ENCODE measurements around the gene CD300C. TPM values are rescaled to one million over a fixed set of nuclear protein-coding genes. Genes with fewer than 3 reads are reported as not detected.

The CD300C gene
- total and polyA plus RNA-seq, 4 donors = 1.2 to 24.0 (median 10.2) TPM

DNA sequence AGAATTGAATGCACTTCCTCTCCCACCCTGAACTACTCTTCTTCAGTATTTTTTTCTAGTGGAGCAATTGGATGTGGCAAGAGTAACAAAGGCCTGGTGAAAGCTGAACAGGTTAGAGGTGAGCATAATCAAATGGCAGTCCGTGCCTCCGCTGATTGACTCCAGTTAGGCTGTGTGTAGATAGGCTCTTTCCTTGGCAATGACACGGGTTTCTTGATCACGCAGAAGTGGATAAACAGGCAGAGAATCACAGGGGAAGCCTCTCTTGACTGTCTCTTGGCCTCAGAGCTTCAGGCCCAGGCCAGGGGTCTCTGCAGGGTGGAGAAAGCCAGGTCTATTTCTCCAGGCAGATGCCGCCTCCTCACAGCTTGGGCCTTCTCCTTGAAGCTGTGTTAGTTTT lies 18.8 kb downstream of the CD300C start:
- DNase-seq = no peak
- WGBS, 2 donors = 71 to 88% methylated on average over 5 of the region's 5 CpGs

DNA sequence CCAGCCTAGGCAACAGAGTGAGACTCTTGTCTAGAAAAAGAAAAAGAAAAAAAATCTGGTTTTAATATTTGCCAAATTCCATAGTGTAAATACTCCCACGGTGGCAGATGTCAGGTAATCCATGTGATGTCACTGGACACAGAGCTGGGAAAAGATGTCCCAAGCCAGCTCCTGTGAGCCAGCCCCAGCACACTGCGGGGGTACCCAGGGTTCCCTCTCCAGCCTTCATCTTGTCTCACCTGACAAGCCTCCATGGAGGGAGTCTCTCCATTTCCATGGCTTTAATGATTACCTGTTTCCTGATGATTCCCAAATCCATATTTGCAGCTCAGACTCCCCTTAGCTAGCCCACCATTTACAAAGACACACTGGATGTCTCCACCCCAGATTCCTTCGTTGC lies 19.2 kb downstream of the CD300C start:
- Histone ChIP-seq H3K36me3 (ENCODE audit: control insufficient read depth in 4 of 4, insufficient read depth in 4 of 4, low read length in 4 of 4) (no peaks in the 10 kb centered on the region), H3K27me3 (ENCODE audit: control insufficient read depth in 3 of 3, insufficient read depth in 3 of 3, low read length in 2 of 3) (no peaks in the 10 kb centered on the region), H3K27ac (ENCODE audit: low read depth in 1 of 2, low read length in 1 of 2) (no peak overlapping the region), H3K9ac (ENCODE audit: insufficient read depth in 1 of 2, low read length in 2 of 2) (no peak overlapping the region), H3K4me3 (no peak overlapping the region), H3K9me3 (ENCODE audit: control insufficient read depth in 4 of 4, insufficient read depth in 3 of 4, low read length in 3 of 4) (peaks cover 0 to 12% (median 0%) of the 10 kb centered on the region in 4 donors), H3K4me1 (ENCODE audit: control insufficient read depth in 5 of 5, insufficient read depth in 5 of 5, low read length in 5 of 5) (no peaks in the 10 kb centered on the region)
- TF ChIP-seq, protein P1, sequence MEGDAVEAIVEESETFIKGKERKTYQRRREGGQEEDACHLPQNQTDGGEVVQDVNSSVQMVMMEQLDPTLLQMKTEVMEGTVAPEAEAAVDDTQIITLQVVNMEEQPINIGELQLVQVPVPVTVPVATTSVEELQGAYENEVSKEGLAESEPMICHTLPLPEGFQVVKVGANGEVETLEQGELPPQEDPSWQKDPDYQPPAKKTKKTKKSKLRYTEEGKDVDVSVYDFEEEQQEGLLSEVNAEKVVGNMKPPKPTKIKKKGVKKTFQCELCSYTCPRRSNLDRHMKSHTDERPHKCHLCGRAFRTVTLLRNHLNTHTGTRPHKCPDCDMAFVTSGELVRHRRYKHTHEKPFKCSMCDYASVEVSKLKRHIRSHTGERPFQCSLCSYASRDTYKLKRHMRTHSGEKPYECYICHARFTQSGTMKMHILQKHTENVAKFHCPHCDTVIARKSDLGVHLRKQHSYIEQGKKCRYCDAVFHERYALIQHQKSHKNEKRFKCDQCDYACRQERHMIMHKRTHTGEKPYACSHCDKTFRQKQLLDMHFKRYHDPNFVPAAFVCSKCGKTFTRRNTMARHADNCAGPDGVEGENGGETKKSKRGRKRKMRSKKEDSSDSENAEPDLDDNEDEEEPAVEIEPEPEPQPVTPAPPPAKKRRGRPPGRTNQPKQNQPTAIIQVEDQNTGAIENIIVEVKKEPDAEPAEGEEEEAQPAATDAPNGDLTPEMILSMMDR (IDR thresholded peaks at IDR 0.05; ENCODE audit: control extremely low read depth, extremely low read depth) = no peak
- no peak for ATAC-seq (ENCODE audit: insufficient read depth, low FRiP score)
- DNase-seq = no peak
- 53 to 60% methylated on average over 3 of the region's 3 CpGs for WGBS, 2 donors

More for the DNA sequence above, 18.8 kb downstream of the CD300C start:
- H3K36me3 ChIP-seq (ENCODE audit: control insufficient read depth in 4 of 4, insufficient read depth in 4 of 4, low read length in 4 of 4) = no peaks in the 10 kb centered on the region
- ATAC-seq (ENCODE audit: insufficient read depth, low FRiP score) = no peak
- no peaks in the 10 kb centered on the region for H3K27me3 ChIP-seq (ENCODE audit: control insufficient read depth in 3 of 3, insufficient read depth in 3 of 3, low read length in 2 of 3)
- H3K9me3 ChIP-seq (ENCODE audit: control insufficient read depth in 4 of 4, insufficient read depth in 3 of 4, low read length in 3 of 4) = peaks cover 0 to 12% (median 0%) of the 10 kb centered on the region in 4 donors
- no peak overlapping the region for H3K27ac ChIP-seq (ENCODE audit: low read depth in 1 of 2, low read length in 1 of 2)
- H3K9ac ChIP-seq (ENCODE audit: insufficient read depth in 1 of 2, low read length in 2 of 2) = no peak overlapping the region
- TF ChIP-seq, protein P1 (IDR thresholded peaks at IDR 0.05; ENCODE audit: control extremely low read depth, extremely low read depth) = no peak
- H3K4me3 ChIP-seq = no peak overlapping the region
- H3K4me1 ChIP-seq (ENCODE audit: control insufficient read depth in 5 of 5, insufficient read depth in 5 of 5, low read length in 5 of 5) = no peaks in the 10 kb centered on the region

DNA sequence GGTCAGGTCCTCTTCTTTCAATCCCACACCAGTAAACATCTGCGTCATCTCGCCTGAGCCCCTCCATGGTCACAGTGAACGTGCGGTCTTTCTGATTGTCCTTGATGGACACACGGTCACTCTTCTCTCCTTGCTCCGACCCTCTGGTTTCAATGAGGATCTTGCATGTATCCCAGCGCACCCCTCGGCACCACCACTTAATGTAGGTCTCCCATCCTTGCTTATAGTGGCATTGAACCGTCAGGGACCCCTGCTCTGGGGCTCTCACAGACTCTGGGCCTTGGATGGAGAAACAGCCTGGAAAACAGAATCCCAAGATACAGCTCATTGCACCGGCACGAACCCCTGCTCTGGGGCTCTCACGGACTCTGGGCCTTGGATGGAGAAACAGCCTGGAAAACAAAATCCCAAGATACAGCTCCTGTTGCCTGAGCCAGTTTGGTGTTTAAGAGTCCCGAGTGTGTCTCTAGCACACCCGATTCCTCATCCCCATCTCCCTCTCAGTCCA lies 20.1 kb downstream of the CD300C start:
- 88 to 93% methylated on average over 14 of the region's 14 CpGs for WGBS, 2 donors
- Histone ChIP-seq H3K9ac (ENCODE audit: insufficient read depth in 1 of 2, low read length in 2 of 2) (no peak overlapping the region), H3K36me3 (ENCODE audit: control insufficient read depth in 4 of 4, insufficient read depth in 4 of 4, low read length in 4 of 4) (no peaks in the 10 kb centered on the region), H3K4me3 (no peak overlapping the region), H3K27me3 (ENCODE audit: control insufficient read depth in 3 of 3, insufficient read depth in 3 of 3, low read length in 2 of 3) (no peaks in the 10 kb centered on the region), H3K9me3 (ENCODE audit: control insufficient read depth in 4 of 4, insufficient read depth in 3 of 4, low read length in 3 of 4) (peaks cover 0 to 12% (median 0%) of the 10 kb centered on the region in 4 donors), H3K4me1 (ENCODE audit: control insufficient read depth in 5 of 5, insufficient read depth in 5 of 5, low read length in 5 of 5) (no peaks in the 10 kb centered on the region), H3K27ac (ENCODE audit: low read depth in 1 of 2, low read length in 1 of 2) (no peak overlapping the region)
- ATAC-seq (ENCODE audit: insufficient read depth, low FRiP score) (no peak), DNase-seq (no peak)
- TF ChIP-seq, protein P1 (IDR thresholded peaks at IDR 0.05; ENCODE audit: control extremely low read depth, extremely low read depth) = no peak

DNA sequence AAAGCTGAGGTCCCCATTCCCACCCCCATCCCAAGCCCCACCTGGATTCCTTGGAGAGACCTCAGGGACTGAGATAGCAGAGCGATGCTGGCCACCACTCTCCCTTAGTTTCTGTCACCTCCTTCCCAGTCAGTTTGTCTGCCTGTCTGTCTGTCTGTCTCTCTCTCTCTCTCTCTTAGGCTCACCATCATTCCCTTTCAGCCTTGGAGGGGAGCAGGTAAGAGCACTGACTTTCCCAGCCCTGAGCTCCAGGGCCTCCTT lies 20.5 kb downstream of the CD300C start:
- ATAC-seq (ENCODE audit: insufficient read depth, low FRiP score) = no peak
- TF ChIP-seq, protein P1 (IDR thresholded peaks at IDR 0.05; ENCODE audit: control extremely low read depth, extremely low read depth) = no peak
- Histone ChIP-seq H3K9ac (ENCODE audit: insufficient read depth in 1 of 2, low read length in 2 of 2) (no peak overlapping the region), H3K9me3 (ENCODE audit: control insufficient read depth in 4 of 4, insufficient read depth in 3 of 4, low read length in 3 of 4) (peaks cover 0 to 12% (median 0%) of the 10 kb centered on the region in 4 donors), H3K4me1 (ENCODE audit: control insufficient read depth in 5 of 5, insufficient read depth in 5 of 5, low read length in 5 of 5) (no peaks in the 10 kb centered on the region), H3K27me3 (ENCODE audit: control insufficient read depth in 3 of 3, insufficient read depth in 3 of 3, low read length in 2 of 3) (no peaks in the 10 kb centered on the region), H3K27ac (ENCODE audit: low read depth in 1 of 2, low read length in 1 of 2) (no peak overlapping the region), H3K36me3 (ENCODE audit: control insufficient read depth in 4 of 4, insufficient read depth in 4 of 4, low read length in 4 of 4) (no peaks in the 10 kb centered on the region), H3K4me3 (no peak overlapping the region)
- WGBS, 2 donors = 97 to 100% methylated on average over 1 of the region's 1 CpG
- no peak for DNase-seq

Data from lung (tissue), 12 donors.